Osteoblast (primary cell): ENCODE data around the gene DPP9. TPM values are rescaled to one million over a fixed set of nuclear protein-coding genes. Genes with fewer than 3 reads are reported as not detected.

Experiments used
- DNase-seq: peaks from one replicate; pipeline ENCODE4 v3.0.0; 2011; ENCODE audit warnings: low spot score, mixed read lengths; ENCODE audit not compliant: insufficient read length; ENCODE audit errors: missing footprints
- H2AFZ ChIP-seq: 2 replicates; pipeline ENCODE4 v1.6.0; 2011; ENCODE audit warnings: mild to moderate bottlenecking, low read length
- H3K27ac ChIP-seq: 2 replicates; pipeline ENCODE4 v1.5.1; 2011; ENCODE audit warnings: mild to moderate bottlenecking, low read depth, low read length, moderate library complexity
- H3K27me3 ChIP-seq: 2 replicates; pipeline ENCODE4 v1.6.0; 2012; ENCODE audit warnings: mild to moderate bottlenecking, control low read depth, inconsistent platforms, low read length, moderate library complexity; ENCODE audit not compliant: insufficient read depth
- H3K36me3 ChIP-seq: 2 replicates; pipeline ENCODE4 v1.5.1; 2011; ENCODE audit warnings: mild to moderate bottlenecking, low read length, control low read depth, moderate library complexity; ENCODE audit not compliant: insufficient read depth
- H3K4me1 ChIP-seq: 2 replicates; pipeline ENCODE4 v1.5.1; 2011; ENCODE audit warnings: mild to moderate bottlenecking, low read length, control low read depth, moderate library complexity; ENCODE audit not compliant: insufficient read depth
- H3K4me2 ChIP-seq: 2 replicates; pipeline ENCODE4 v1.6.0; 2011; ENCODE audit warnings: mild to moderate bottlenecking, low read length; ENCODE audit not compliant: insufficient read depth
- H3K4me3 ChIP-seq: fragments of 200-600 bp; sonication (generic); 3 replicates; pipeline ENCODE4 v1.5.1; 2012; ENCODE audit warnings: mild to moderate bottlenecking, low read length, inconsistent platforms; ENCODE audit not compliant: insufficient read depth
- H3K79me2 ChIP-seq: 2 replicates; pipeline ENCODE4 v1.6.0; 2012; ENCODE audit warnings: mild to moderate bottlenecking, low read length, control low read depth, inconsistent platforms; ENCODE audit not compliant: insufficient read depth
- H3K9me3 ChIP-seq: 2 replicates; pipeline ENCODE4 v1.5.1; 2011; ENCODE audit warnings: low read depth, low read length, control low read depth
- H4K20me1 ChIP-seq: 2 replicates; pipeline ENCODE4 v1.6.0; 2012; ENCODE audit warnings: mild to moderate bottlenecking, low read length, control low read depth; ENCODE audit not compliant: insufficient read depth
- CTCF ChIP-seq: IDR thresholded peaks from 2 replicates; pipeline ENCODE4 v1.5.1; 2011; ENCODE audit warnings: mild to moderate bottlenecking, low read depth, low read length, moderate library complexity; ENCODE audit errors: extremely low read depth
- total RNA-seq: library from RNA; depleted of rRNA; stranded (reverse); fragments of >200 nt; gene quantifications from 2 replicates; pipeline ENCODE4 v1.2.3, GENCODE V29; 2012

Gene DPP9
- total RNA-seq, 1 donor: 30.4 TPM

GRCh38 chr19:4638828-4639530, 84.7 kb downstream of the DPP9 start, which contains the start of gene TNFAIP8L1:
TSS of gene TNFAIP8L1 (plus strand) at chr19:4639516. CDS start at chr19:4651870, 12,354 bp downstream.
- no peak for TF ChIP-seq CTCF
- H3K27ac ChIP-seq: peak within 1 kb of the TSS; percentile 31
- H4K20me1 ChIP-seq: no peaks in the 10 kb centered on the region
- H3K79me2 ChIP-seq: peaks cover 7% of the 10 kb centered on the region
- peak within 1 kb of the TSS; percentile 95 for H3K4me2 ChIP-seq
- no peaks in the 10 kb centered on the region for H3K9me3 ChIP-seq
- H3K36me3 ChIP-seq: no peaks in the 10 kb centered on the region
- peak within 1 kb of the TSS; percentile 91 for H2AFZ ChIP-seq
- peaks cover 34% of the 10 kb centered on the region for H3K4me1 ChIP-seq
- no peaks in the 10 kb centered on the region for H3K27me3 ChIP-seq
- DNase-seq: peak; percentile 100
- H3K4me3 ChIP-seq: peak within 1 kb of the TSS; percentile 87

GRCh38 chr19:4638317-4638716, 85.3 kb downstream of the DPP9 start:
- Histone ChIP-seq H2AFZ (no peak overlapping the region), H3K27ac (no peak overlapping the region), H3K79me2 (peaks cover 7% of the 10 kb centered on the region), H3K4me1 (peaks cover 39% of the 10 kb centered on the region), H3K4me2 (no peak overlapping the region), H4K20me1 (no peaks in the 10 kb centered on the region), H3K9me3 (no peaks in the 10 kb centered on the region), H3K36me3 (no peaks in the 10 kb centered on the region), H3K4me3 (no peak overlapping the region), H3K27me3 (no peaks in the 10 kb centered on the region)
- DNase-seq: peak; percentile 60
- no peak for TF ChIP-seq CTCF

GRCh38 chr19:4636761-4637160, 86.9 kb downstream of the DPP9 start:
- H4K20me1 ChIP-seq: no peaks in the 10 kb centered on the region
- H3K4me1 ChIP-seq: peaks cover 39% of the 10 kb centered on the region
- DNase-seq: peak; percentile 54
- no peak for TF ChIP-seq CTCF
- peak overlapping the region; percentile 80 for H3K4me2 ChIP-seq
- H2AFZ ChIP-seq: peak overlapping the region; percentile 87
- H3K27ac ChIP-seq: no peak overlapping the region
- H3K4me3 ChIP-seq: peak overlapping the region; percentile 73
- H3K36me3 ChIP-seq: no peaks in the 10 kb centered on the region
- no peaks in the 10 kb centered on the region for H3K27me3 ChIP-seq
- H3K9me3 ChIP-seq: no peaks in the 10 kb centered on the region
- peaks cover 7% of the 10 kb centered on the region for H3K79me2 ChIP-seq

GRCh38 chr19:4636151-4636717, 87.4 kb downstream of the DPP9 start:
- Histone ChIP-seq H3K4me3 (peak overlapping the region; percentile 73), H4K20me1 (no peaks in the 10 kb centered on the region), H3K36me3 (no peaks in the 10 kb centered on the region), H3K9me3 (no peaks in the 10 kb centered on the region), H3K27me3 (no peaks in the 10 kb centered on the region), H3K4me2 (peak overlapping the region; percentile 80), H3K79me2 (peaks cover 7% of the 10 kb centered on the region), H3K27ac (no peak overlapping the region), H3K4me1 (peaks cover 39% of the 10 kb centered on the region), H2AFZ (peak overlapping the region; percentile 87)
- TF ChIP-seq CTCF: peak; percentile 67
- peak; percentile 97 for DNase-seq
